NCI-H2227 (cell line): ENCODE data around the gene RWDD4.

Experiments
- DNase-seq: peaks from one replicate; lab custom pipeline; 2025; ENCODE audit not compliant: unreplicated experiment; lab: John Stamatoyannopoulos, UW

Gene RWDD4

DNA sequence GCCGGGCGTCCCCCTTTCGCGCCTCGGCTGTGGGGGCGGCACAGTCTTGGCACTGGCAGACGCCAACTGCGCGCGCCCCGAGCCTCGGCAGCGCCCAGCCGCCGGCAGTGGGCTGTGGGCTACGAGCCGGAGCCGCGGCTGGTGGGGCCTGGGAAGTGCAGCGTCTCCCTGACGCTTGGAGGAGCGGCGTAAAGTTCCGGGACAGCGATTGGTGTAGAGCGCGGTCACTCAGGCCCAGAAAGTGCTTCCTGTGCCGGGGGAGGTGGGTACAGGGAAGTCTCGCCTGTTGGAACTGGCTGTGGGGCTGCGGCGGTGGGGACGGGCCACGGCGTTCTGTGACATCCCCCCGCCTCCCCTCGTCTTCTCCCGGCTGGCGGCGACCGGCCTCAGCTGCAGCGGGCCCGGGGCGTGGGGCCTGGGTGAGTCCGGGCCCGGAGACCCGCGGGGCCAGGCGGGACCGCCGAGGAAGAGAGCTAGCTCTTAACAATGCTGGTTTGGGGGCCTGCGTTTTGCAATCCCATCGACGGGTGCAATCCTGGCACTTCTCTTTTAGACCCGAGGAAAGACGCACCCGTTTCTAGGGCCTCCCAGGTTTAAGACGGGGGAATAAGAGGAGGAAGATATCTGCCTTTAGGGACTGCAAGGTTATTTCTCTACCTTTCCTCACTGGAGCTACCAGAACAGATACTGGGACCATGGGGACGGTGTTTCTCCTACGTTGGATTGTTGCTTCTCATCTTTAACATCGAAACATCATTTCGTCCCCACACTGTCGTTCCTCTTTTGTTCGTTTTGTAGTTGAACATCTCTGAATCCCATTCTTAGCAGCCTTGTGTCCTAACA is at the start of gene RWDD4, which contains the start of gene TRAPPC11:
Gene RWDD4, minus strand, starts transcription at position 157 of the 843 bp plus-strand sequence. CDS start 233 bp downstream, outside the sequence.
Gene TRAPPC11, plus strand, starts transcription at position 265 of the 843 bp plus-strand sequence. CDS start 4,575 bp downstream, outside the sequence.
- peak; percentile 95 for DNase-seq

DNA sequence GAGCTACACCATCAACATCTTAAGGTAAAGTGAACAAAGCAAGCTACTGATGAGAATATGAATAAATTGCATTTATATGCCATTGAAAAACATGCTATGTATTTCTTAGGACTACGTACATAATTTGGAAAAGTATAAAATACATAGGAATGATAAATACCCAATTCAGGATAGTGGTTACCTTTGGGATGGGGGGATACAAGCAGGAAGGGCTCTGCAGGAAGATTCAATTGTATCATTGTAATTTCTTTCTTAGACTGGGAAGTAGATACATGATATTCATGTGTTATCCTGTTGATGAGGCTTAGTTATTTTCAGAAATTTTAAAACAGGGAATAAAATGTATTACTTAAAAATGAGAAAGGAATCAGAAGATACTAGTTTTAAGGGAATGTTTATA is 43.5 kb upstream of the RWDD4 start:
- no peak for DNase-seq

DNA sequence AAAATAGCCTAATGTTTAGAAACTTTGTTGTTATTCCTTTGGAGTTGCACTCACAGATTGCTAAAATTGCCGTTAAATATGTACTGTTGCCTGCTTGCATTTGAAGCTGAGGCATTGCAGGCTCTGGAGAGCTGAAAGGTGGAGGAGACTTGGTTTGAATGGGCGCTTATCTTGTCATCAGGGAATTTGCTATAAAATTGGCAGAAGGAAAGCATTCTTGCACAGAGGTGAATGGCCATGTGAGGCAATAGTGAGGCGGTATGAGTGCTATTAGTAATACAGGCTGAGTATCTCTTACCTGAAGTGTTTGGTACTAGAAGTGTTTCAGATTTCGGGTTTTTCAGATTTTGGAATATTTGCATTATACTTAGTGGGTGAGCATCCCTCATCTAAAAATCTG is 41.4 kb upstream of the RWDD4 start:
- DNase-seq: no peak

DNA sequence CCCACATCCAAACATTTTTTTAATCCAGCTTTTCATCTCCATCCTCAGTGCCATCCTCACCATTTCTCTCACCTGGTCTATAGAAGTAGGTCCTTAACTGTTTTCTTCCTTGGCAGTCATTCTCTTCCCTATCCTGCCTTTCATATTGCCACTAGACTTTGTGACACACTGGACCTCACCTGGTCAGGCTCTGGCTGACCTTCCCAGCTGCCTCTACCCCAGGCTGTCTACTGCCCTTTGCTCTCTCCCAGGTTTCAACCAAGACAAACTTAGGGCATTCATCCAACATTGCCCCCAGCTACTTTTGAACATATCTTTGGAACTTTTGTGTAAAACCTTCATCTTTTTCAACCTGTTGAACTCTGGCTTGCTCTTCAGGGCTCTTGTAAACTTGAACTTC is 39.9 kb upstream of the RWDD4 start:
- no peak for DNase-seq

DNA sequence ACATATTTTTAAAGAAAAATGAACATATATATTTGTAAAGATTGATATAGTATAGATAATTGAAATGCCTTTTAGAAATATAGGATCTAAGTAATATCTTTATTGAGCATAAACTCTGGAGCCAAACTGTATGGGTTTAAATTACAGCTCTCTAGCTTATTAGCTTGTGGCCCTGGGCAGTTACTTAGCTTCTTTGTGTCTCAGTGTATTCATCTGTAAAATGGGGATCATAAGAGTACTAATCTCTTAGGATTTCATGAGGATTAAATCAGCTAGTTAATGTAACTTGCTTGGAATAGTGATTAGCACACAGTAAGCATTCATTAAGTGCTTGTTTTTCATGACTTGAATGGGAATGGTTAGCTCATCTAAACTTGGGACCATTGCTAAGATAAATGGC is 32.9 kb upstream of the RWDD4 start:
- no peak for DNase-seq

DNA sequence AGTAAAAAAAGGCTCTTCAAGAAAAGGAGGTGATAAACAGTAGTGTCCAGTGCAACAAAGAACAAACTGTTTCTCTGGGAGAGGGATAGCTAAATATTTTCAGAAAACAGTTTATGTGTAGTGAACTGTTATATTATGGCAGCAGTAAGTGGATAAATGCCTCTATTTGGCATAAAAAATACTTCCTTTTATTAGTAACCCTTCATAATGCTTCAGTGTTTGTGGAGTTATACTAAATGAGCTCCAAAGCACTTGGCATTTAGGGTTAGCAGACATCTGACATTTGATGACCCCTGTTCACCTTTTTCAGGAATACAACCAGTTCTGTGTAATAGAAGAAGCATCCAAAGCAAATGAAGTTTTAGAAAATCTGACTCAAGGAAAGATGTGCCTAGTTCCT is 32.0 kb upstream of the RWDD4 start:
- DNase-seq: no peak

DNA sequence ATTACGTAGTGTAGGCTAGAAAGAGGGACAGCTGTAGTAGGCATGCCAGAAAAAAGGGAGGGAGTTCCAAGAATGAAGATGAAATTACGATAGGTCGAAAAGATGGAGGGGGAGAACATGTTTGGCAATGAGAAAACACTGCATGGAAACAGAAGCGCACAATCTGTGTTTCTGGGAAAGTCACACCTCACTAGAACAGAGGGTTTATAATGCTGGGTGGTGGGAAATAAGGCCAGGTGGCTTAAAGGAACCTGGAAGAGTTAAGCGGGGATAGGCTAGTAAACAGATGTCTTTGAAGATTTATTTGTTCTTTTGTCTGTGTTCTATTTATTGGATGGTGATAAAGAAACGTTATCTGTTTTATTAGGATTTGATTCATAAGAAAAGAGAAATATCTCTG is 29.2 kb upstream of the RWDD4 start:
- DNase-seq: no peak

DNA sequence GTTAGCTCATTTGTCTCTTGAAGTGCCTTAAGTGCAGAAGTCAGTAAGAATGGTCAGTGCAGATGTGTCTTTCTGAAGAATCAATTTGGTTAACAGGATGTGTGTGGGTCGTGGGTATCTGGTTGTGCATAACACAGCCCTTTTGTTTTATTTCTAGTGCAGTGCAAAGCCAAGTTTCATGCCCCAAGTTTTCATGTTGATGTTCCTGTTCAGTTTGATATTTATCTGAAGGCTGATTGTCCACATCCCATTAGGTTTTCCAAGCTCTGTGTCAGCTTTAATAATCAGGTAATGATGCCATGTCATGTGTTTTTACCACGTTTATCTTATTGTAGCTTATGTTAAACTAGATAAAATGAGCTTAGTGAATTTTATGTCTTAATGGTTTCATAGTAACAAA is 27.5 kb upstream of the RWDD4 start:
- DNase-seq: no peak

DNA sequence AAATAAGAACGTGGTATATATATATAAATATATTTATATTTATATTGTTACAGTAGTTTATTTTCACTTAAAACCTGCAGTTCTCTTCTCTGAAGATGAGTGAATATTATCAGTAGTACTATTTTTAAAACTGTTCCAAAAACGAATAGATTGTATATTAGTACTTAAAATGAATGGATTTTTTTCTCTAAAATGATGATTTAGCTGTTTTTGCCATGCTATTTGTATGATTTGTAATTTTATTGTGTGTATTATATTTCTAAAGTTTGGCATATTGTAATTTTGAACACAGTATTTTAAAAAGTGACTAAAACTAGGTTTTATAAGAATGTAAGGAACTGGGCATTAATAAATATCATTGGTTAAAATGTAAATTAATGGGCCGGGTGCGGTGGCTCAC is 22.1 kb upstream of the RWDD4 start:
- no peak for DNase-seq

DNA sequence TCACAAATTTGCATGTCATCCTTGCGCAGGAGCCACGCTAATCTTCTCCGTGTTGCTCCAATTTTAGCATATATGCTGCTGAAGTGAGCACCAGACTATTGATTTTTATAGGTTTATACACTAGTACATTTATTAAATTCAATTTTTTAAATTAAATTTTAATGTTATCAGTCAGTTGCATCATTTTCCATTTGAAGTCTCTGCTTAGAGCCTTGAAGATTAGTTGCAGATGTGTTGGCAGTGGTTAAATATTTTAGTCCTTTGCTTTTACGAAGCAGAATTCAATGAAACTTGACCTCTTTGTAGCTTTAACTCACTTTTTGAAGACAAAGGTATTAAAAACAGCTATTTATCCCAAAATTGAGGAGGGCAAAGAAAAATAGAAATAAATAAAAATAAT is 16.6 kb upstream of the RWDD4 start:
- DNase-seq: no peak

DNA sequence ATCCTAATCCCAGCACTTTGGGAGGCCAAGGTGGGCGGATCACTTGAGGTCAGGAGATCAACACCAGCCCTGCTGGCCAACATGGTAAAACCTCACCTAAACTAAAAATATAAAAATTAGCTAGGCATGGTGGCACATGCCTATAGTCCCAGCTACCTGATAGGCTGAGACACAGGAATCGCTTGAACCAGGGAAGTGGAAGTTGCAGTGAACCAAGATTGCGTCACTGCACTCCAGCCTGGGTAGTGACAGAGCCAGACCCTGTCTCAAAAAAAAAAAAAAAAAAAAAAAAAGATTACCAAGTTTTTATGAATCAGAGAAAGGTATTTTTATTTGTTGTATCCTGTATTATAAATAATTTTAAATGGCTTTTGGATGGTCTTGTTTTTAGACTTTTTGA is 15.2 kb upstream of the RWDD4 start:
- no peak for DNase-seq

DNA sequence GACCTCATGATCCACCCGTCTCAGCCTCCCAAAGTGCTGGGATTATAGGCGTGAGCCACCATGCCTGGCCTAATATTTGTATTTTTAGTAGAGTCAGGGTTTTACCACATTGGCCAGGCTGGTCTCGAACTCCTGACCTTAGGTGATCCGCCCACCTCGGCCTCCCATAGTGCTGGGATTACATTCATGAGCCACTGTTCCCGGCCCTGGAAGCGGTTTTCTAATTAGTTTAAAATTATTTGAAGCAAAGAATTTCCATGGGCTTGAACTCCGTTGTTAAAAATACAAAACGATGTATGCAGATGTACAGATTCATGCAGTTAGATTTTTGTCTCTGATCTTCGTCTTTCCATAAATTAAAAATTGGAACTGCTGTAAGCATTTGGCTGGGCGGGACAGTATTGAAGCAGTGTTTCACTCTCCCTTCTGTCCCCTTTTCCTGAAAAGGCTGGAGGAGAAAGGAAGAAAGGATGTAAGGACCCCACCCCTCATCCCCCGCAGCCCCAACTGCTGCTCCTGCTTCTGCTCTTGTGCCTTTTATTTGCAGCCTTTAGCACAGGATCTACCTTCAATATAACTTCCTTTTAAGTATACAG is 12.1 kb upstream of the RWDD4 start:
- no peak for DNase-seq

DNA sequence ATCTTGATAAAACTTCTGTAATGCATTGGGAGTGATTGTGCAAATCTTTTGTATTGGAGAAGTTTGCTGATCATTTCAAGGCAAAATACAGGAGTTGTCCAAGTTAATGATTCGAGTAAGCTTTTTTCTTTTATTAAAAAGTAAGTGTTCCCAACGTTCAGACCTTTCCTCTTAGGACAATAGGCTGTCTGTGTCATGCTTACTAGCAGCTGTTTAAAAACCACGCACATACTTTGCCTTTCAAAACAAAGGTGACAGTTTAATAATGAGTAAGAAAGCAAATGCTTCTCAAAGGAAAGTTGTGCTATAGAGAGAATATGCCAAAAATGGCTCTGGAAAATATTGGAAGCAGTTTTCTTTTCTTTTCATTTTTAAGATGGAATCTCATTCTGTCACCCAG is 11.3 kb upstream of the RWDD4 start:
- DNase-seq: no peak

DNA sequence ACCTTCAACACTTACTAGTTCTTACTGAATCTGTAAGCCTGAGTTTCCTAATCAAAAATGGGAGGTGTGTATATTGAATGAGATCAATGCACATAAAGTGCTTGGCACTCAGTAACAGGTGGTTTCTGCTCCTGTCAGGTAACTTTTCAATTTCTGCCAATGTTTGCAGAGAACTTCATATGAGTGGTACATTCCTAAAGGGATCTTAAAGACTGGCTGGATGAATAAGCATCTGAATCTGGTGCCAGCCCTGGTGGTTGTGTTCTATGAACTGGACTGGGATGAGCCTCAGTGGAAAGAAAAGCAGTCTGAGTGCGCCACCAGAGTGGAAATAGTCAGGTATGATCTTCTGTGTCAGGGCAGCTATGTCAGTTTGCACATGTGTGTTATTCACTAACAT is 7.1 kb upstream of the RWDD4 start:
- DNase-seq: no peak

DNA sequence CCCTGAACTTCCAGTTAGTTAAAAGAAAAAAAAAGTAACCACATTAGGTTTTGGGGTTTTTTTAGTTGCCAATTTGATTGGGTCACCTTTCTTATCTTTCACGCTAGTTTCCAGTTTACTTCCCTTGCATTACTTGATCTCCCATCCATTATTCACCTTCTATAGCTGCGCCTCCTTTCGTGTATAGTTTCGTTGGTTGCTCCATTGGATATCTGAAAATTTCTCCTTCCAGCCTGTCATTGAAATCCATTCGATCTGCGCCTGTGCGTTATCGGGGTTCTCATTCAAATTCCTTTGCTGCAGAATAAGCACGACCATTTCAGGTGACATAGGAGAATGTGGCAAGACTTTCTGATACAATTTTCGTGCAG is 872 bp upstream of the RWDD4 start:
- no peak for DNase-seq

DNA sequence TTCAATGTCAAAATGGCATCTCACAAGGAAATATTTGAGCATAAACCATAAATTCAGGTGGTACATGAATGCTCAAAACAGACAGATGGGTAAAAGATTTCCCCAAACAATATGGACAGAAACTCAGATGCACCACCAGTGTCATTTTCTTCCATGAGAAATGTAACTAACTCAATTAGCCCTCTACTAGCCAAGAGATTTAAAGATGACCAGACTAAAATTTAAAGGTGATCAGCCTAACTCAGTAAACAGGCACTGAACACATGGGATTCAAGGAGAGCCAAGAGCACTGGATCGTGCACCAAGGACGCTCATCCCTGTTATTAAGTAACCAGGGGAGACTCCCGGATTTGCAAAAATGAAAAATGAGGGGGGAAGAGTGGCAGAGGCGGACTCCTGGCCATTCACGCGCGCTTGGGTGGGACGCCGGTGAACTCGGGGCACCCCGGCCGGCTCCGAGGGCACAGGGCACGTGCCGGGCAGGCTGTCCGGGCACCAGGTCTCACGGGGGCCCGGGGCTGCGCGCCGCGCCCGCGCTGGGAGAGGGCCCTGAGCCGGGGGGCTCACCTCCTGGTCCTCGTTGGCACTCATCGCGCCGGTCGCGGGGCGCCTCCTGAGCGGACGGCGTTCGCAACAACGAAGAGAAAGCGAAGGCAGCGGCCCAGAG is 490 bp downstream of the RWDD4 start:
- DNase-seq: peak; percentile 6

DNA sequence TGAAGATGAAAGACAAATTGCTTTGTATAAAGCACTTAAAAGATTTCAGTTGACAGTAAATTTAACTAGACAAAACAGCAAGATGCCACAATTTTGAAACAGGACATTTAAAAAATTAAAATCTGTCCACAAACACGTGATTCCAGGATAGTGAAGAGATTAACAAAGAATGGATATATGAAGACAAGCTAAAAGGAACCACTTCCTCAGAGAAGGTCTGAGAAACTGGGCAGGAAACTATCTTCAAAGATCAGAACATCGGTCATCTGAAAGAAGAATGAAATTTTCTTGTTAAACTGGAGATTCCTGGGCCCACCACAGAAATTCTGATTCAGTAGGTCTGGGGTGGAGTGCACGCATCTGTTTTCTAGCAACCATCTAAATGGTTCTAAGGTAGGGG is 1.4 kb downstream of the RWDD4 start:
- no peak for DNase-seq

DNA sequence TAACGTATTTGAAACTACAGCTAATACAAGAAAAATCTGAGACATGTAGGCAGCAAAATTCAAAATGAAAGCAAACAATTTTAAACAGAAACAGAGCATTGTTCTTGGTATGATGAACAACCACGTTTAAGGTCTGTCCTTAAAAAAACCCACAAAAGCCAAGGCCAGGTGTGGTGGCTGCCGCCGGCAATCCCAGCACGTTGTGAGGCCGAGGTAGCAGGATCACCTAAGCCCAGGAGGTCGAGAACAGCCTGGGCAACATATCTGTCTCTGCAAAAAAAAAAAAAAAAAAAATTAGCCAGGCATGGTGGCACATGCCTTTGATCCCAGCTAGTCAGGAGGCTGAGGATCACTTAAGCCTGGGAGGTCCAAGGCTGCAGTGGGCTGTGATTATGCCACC is 13.7 kb downstream of the RWDD4 start:
- no peak for DNase-seq

DNA sequence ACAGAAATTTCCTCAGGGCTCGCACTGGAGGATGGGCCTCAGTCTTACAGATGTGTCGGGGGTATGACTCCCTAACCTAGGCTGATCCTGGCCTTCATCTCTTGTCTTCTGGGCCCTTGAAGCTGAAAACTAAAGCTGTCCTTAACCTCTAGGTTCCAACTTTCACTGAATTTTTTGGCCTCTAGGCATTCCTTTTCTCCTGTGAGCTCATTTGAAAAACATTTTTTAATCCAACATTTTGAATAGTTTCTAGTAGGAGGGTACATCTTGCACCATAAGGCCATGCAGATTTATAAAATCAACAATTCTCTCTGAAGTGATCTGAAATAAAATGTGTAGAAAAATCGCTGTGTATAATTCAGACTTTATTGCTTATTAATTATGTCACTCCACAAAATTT is 19.7 kb downstream of the RWDD4 start:
- no peak for DNase-seq

DNA sequence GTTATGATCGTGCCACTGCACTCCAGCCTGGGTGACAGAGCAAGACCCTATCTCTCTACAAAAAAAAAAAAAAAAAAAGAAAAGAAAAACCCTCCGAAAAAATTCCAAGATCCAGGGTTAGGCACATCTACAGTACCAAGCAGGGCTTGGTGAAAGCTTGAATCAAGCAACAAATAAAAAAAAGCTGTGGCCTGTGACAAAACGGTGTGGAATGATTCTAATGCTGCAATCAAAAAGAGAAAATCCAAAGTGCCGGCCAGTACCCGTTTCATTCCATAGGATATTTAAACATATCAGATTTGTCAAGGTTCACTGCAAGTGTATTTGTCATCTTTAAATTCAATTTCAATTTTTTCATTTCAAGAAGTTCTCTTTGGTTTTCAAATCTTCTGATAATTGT is 20.5 kb downstream of the RWDD4 start:
- DNase-seq: no peak

DNA sequence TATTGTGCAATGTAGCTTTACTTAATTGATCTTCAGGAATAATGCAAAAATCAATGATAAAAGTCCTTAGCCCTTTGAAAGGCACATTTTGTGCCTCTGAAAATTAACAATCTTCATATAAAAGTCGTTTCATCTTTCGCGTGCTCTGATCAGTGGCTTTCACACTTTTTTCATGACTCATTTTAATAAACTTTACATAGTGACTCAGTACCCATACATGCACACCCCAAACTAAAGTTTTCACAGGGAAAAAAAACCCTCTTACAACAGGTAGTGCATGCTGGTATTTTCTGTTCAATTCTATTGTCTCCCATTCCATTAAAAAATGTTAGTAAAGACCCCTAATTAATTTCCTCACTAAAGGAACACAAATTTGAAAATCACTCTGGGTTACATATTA is 21.5 kb downstream of the RWDD4 start:
- no peak for DNase-seq

DNA sequence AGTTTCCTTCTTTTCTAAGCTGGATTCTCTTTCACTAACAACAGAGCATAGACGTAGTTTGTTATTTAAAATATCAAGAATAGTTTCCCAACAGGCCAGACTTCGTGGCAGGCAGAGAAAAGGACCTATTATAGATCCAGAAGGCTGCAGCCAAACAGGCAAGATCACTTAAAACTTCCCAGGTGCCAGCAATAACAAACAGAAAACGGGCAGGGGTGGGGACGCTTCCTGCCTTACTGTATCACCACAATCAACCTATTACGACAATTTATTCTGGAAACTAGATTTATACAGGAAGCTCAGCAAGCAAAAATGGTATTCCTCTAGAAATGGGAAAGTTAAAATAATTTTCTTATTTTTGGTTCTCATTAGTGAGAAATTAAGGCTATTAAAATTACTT is 22.1 kb downstream of the RWDD4 start:
- no peak for DNase-seq
